Measurements from ENCODE around the gene RANBP17.
"Not testable (repeated sequence)": the region's sequence is repeated elsewhere in the genome, so short reads cannot be mapped to it uniquely, and the experiment has no call there.

Gene RANBP17

DNA sequence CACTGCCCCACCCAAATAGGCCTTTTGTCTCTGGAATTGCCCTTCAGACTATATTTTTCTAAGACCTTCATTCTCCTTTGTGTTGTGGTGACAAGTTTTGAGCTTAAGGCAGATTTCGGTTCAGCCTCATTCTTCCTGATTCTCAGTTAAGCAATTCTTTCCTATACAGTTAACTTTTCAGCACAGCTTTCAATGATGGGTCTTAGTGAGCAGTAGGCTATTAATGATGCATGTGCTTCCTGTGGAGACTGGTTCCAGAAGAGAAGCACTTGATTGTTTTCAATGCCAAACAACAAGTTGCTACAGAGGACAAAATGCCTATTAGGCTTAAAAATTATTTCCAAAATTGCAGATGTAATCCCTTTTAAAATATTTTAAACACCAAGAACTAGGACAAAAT is 399.5 kb downstream of the RANBP17 start:
- DNase-seq: no peak

DNA sequence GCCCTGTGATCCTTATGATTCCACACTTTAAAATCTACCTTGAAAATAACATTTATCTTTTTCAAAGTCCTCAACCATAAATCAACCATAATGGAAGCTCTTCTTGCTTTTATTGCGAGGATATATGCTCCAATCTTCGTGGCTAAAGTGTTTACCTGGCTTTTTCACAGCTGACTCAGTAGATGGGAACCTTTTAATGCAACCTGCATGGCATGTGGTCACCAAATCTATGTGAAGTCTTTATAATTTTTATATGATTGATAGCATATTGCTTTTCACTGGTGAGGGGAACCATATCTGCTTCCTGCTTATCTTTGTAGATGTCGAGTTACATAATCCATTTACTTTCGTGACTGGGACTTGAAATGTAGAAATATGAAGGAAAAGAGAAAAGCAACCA is 400.1 kb downstream of the RANBP17 start:
- DNase-seq: no peak

- DNase-seq: no peak
Measured at GRCh38 chr5:171263181-171263580, 401.4 kb downstream of the RANBP17 start.

DNA sequence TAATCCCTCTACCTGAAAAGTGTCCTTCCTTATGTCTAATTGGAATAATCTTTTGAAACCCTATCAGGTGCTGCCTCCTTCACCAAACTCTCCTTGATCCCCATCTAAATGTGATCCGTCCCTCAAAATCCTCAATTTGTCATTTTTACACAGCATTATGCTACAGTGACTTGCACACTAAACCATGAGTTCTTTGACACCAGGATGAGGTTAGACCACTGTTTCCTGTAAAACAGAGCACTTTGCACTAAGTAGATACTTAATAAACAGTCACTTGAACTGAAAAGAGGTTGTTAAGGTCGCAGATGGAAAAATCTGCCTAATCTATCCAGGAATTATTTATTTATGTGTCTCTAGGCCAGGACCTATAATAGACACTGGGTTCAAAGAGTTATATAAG is 403.0 kb downstream of the RANBP17 start:
- no peak for DNase-seq

GRCh38 chr5:171268700-171269620 is 407.1 kb downstream of the RANBP17 start:
- no peak for DNase-seq

GRCh38 chr5:171269717-171270116 is 407.9 kb downstream of the RANBP17 start:
- DNase-seq: no peak

GRCh38 chr5:171270136-171270535 is 408.3 kb downstream of the RANBP17 start:
- DNase-seq: no peak

DNA sequence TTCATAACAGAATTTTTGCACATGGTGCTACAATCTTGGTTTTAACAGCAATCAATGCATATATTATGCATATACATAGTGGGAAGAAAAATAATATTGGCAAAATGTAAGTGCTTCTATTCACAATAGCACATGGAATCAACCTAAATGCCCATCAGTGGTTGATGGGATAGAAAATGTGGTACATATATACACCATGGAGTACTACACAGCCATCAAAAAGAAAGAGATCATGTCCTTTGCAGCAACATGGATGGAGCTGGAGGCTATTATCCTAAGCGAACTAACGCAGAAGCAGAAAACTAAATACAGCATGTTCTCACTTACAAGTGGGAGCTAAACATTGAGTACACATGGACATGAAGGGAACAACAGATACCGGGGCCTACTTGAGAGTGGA is 410.0 kb downstream of the RANBP17 start:
- DNase-seq: no peak

DNA sequence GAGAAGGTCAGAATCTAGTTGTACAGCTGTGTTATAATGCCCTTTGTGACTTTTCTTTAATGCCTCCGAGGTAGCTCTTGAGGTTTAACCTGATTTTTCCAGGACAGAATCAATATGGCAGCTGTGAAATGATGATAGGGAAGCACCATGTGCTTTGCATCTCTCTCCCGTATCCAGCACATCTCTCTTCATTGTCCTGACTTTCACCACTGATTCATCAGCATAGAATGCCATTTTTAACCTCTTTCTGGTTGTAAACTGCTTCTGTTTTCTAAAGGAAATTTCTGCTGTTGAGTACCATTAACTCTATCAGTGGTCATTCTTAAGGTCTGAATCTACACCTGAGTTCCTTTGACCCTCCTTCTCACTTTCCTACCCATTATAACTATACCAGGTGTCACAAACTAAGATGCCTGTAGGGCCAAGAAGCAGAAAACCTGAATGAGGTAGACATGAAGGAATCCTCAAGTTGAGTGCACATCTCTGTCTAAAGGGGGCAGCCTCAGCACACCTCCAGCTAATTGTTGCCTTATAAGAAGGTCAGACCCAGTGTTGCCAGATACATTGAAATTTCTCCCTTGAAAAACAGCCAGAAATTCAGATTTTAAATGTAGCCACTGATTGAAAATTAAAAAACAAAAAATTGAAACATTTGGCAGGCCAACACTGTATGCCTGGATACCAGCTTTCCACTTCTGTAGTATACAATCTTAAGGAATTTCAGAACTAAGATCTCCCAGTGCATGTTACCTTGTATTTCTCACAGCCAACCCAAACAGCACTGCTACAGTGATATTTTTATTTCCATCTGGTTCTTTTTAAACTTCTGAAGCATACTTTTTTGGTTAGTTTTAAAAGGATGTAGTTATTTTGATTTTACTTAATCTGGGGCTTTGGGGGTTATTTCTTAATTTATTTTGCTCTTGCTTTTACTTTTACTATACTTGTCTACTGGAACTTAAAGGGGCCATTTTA is 411.5 kb downstream of the RANBP17 start:
- DNase-seq: no peak

- no peak for DNase-seq
Measured at GRCh38 chr5:171275841-171276544, 414.2 kb downstream of the RANBP17 start.

DNA sequence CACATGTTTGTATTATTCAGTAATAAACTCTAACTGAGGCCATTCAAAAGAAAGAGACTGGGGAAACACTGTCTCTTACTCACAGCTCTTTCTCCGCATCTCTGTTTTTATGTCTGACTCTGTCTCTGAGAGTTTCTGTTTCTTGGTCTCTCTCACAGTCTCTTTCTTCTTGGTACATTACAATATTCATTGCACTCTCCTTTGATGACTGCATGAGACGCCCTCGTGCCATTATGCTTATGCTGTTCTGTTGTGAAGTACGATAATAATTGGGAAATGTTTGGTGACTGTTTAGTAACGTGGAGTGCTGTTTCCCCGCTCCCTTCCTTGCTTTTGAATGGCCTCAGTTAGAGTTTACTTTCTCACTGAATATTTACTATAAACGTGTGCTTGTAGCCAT is 421.9 kb downstream of the RANBP17 start:
- DNase-seq: no peak

DNA sequence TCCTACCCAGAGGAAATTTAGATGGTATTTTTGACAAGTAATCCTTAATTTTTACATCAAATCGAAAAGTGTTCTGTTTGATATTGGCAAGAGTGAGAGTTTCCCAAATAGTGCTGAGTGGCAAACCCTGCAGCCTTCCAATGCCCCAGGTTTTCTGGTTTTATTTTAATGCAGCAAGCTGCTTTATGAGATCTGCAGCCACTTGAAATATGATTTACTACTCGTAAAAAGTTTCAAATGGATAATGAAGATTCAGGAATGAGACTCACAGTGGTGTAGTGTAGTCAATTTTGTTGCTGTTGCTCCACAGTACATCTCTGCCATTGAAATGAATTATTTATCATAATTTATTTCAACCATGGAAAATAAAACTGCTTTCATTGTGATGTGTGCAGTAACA is 423.6 kb downstream of the RANBP17 start:
- no peak for DNase-seq

DNA sequence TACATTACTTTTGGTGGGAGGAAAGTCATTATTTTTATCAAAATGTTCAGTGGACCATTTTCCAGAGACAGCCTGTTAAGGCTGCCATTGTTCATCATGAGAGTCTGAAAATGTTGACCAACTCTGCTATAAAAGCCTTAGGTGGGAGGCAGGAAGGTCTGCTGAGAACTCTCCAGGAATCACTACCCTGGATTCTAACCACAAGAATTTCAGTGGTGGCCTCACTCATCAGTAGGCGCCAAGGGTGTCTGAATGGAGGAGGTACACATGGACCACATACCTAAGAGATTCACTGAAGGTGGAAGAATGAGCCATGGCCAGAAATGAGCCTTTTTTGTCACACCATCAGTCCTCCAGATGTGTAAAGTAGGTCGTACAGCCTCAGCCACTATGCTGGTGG is 426.2 kb downstream of the RANBP17 start:
- DNase-seq: no peak

DNA sequence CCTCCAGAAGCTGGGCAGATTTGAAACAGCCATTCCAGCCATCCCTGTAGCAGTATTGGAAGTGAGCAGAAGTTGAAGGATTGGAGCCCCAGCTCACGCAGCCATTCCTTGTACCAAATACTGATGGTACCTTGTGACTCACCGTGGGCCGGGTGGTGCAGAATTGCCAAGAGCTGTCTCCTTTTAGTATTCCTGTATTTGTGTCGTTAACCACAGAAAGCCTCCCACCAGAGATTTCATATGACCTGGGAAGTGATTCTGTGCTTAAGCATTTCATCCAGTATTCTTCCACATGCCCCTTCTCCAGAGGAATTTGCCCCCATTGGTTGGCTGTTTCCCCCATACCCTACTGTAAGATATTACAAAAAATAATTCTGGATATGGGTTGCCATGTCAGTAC is 429.6 kb downstream of the RANBP17 start:
- DNase-seq: no peak

DNA sequence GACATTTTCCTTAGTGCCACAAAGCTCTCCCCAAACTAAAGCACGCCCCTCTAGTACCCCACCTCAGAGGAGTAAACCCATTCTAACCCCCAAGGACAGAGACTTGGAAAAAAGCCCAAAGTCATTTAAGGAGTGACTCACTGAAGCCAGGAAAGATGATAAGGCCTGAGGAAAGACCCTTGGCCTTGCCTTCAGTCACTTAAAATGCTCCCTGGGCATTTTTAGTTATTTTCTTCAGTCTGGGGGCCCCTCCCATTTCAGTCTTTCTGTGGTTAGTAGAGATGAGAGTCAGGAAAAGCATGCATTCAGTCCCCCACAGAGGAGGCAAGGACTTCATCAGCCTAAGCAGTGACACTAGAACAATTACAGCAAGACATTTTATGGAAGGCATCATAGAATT is 433.5 kb downstream of the RANBP17 start:
- no peak for DNase-seq

DNA sequence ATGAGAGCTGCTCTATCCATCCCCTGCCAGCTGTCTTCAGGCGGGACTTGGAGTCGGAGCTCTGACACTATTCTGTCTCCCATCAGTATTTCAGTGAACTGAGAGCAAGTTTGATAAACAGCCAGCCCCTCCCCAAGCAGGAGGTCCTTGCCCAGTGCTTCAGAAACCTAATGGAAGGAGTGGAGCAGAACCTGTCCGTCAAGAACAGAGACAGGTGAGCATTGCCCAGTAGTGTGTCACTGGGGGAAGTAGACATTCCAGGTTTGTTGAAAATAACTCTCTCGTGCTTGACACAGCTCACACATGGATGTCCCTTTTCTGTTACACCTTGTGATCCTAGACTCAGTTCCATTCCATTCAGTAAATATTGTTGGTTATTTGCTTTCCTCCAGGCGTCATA is 434.0 kb downstream of the RANBP17 start:
- no peak for DNase-seq

DNA sequence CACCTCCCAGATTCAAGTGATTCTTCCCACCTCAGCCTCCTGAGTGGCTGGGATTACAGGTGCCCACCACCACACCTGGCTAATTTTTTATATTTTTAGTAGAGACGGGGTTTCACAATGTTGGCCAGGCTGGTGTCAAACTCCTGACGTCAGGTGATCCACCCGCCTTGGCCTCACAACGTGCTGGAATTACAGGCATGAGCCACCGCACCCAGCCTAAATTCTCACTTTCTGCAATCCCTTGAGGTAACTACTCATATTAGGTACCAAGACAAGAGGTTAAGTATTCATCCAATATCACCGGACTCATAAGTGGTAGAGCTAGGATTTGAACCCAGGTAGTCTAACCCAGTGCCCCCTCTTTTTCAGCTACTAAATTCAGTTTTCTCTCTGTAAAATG is 436.1 kb downstream of the RANBP17 start:
- not testable (repeated sequence) for DNase-seq

DNA sequence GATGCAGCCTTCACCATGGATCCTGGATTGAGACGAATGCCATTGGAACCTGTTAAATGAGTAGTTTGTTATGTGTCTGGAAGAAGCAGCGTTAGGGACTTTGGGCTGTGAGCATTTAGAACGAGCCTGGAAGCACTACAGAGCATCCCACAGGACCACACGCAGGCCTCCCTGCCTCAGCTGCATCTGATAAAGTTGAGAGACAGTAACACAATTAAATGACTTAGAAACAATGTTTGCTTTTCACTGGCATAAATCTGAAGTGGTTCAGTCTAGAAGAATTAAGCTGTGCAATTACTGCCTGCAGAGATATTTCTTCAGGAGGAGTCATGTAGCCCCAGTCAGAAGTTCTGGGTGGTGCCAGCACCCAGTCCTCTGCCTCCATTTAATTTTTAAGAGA is 437.4 kb downstream of the RANBP17 start:
- no peak for DNase-seq

- no peak for DNase-seq
Measured at GRCh38 chr5:171299851-171300250, 438.0 kb downstream of the RANBP17 start.

GRCh38 chr5:171300358-171300757 is 438.5 kb downstream of the RANBP17 start:
- DNase-seq: no peak

DNA sequence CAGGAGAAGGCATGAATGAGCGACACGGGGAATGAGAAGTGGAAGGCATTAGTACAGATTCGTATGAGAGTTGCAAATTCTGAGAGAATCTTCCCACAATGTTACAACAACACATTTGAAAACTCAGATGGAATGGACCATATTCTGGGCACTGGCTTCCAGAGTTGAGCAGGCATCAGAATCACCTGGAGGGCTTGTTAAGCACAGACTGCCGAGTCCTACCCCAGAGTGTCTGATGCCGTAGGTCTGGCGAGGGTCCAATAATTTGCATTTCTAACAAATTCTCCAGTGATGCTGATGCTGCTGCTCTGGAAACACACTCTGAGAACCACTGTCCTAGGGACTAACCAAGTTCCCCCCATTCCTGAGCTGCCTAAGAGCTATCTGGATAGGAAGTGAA is 444.3 kb downstream of the RANBP17 start:
- DNase-seq: no peak

DNA sequence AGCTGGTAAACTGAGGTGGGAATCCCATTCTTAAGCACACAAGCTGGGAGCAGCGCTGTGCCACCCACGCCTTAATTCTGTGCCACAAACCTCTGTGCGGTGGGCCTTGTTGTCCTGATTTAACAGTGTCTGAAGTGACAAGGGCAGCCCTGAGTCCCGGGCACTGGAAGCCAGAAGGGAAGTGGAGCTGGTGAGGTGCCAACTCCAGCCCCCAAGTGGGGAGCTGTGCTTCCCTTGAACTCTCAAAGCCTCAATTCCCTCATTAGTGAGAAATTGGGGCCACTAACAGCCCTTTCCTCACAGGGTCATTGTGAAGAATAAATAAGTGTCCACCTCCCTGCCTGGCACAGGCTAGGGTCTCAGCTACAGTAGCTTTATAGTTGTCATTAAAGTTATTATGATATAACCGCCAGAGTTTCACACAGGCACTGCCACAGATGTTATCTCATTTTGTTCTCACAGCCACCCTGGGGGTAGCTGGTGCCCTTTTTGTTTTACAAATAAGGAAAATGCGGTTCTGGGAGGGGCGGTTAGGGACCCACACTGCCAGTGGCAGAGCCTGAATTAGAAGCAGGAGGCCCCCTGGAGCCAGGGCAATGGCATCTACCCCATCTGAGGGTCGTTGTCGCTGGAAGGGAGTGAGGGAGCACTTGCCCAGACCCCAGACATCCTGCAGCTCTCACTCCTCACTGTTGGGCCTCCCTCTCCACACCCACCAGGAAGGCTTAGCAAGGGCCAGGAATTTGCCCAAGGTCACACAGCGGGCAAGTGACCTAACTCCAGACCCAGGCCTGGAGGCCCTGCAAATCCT is 445.2 kb downstream of the RANBP17 start:
- no peak for DNase-seq

All from activated naive CD4-positive, alpha-beta T cell treated with anti-CD3 and anti-CD28 coated beads, Interleukin-2, amount 50 U/mL, for 16 hours (primary cell).